Measurements from ENCODE around the gene GPR152.

- TF ChIP-seq CTCF (IDR thresholded peaks at IDR 0.05) (no peak), ZFX (IDR thresholded peaks at IDR 0.05; ENCODE audit: borderline replicate concordance) (no peak)
These were observed 1.5 kb downstream of the GPR152 start for GRCh38 chr11:67450796-67451657.
